ENCODE data around the gene CEP112.

GRCh38 chr17:65633146-65633881 is 558.6 kb downstream of the CEP112 start:
- TF ChIP-seq CTCF (IDR thresholded peaks at IDR 0.05) (no peak), POLR2A (IDR thresholded peaks at IDR 0.05) (no peak), EP300 (IDR thresholded peaks at IDR 0.05) (no peak), POLR2AphosphoS5 (IDR thresholded peaks at IDR 0.05) (no peak)
